HepG2 (cell line): ENCODE data around the gene EPB41L1. TPM values are rescaled to one million over a fixed set of nuclear protein-coding genes. Genes with fewer than 3 reads are reported as not detected.
A peak's percentile ranks its signal among the peaks of the same experiment; 100 is the strongest.

Experiments
- CBX5 ChIP-seq: sonication (generic); formaldehyde crosslinking; IDR thresholded peaks from 2 replicates; pipeline ENCODE4 v1.4.0; 2020; ENCODE audit warnings: missing genetic modification reagents, borderline replicate concordance
- CERS6 ChIP-seq: sonication (generic); formaldehyde crosslinking; IDR thresholded peaks from 2 replicates; pipeline ENCODE4 v1.5.0; 2020; ENCODE audit warnings: missing genetic modification reagents
- CHD2 ChIP-seq: IDR thresholded peaks from 2 replicates; pipeline ENCODE4 v1.6.1; 2011; ENCODE audit warnings: low read depth, low read length, improper control_type of control experiment
- ETS1 ChIP-seq: sonication (generic); formaldehyde crosslinking; IDR thresholded peaks from 2 replicates; pipeline ENCODE4 v1.4.0; 2020; ENCODE audit warnings: missing genetic modification reagents
- GATAD1 ChIP-seq: IDR thresholded peaks from 2 replicates; pipeline ENCODE4 v1.6.1; 2016; ENCODE audit warnings: missing genetic modification reagents, missing compliant biosample characterization
- GRHL1 ChIP-seq: sonication (generic); formaldehyde crosslinking; conservative IDR thresholded peaks from 2 replicates; pipeline ENCODE4 v1.8.0; 2022; ENCODE audit warnings: missing genetic modification reagents
- GTF2F1 ChIP-seq: fragments of 150-350 bp; IDR thresholded peaks from 2 replicates; pipeline ENCODE4 v1.6.1; 2014; ENCODE audit warnings: low read length
- HDAC1 ChIP-seq: sonication (generic); formaldehyde crosslinking; IDR thresholded peaks from 2 replicates; pipeline ENCODE4 v1.5.1; 2020; ENCODE audit warnings: mild to moderate bottlenecking, missing genetic modification reagents
- HNRNPLL ChIP-seq: fragments of 200-400 bp; formaldehyde crosslinking; IDR thresholded peaks from 2 replicates; pipeline ENCODE4 v1.6.1; 2017; ENCODE audit warnings: mild to moderate bottlenecking, low read depth, low read length; ENCODE audit not compliant: poor library complexity, severe bottlenecking
- KDM4B ChIP-seq: sonication (generic); formaldehyde crosslinking; IDR thresholded peaks from 2 replicates; pipeline ENCODE4 v1.4.0; 2020; ENCODE audit warnings: missing genetic modification reagents
- NFE2L2 ChIP-seq: fragments of 150-350 bp; IDR thresholded peaks from 2 replicates; pipeline ENCODE4 v1.6.1; 2014; ENCODE audit warnings: low read length
- PAX8 ChIP-seq: sonication (generic); formaldehyde crosslinking; IDR thresholded peaks from 2 replicates; pipeline ENCODE4 v1.8.0; 2022; ENCODE audit warnings: mild to moderate bottlenecking, missing genetic modification reagents, borderline replicate concordance
- PHF21A ChIP-seq: sonication (generic); formaldehyde crosslinking; IDR thresholded peaks from 2 replicates; pipeline ENCODE4 v1.5.0; 2020; ENCODE audit warnings: mild to moderate bottlenecking, missing genetic modification reagents
- RBM39 ChIP-seq: fragments of 200-400 bp; formaldehyde crosslinking; IDR thresholded peaks from one replicate; pipeline ENCODE4 v1.6.1; 2018; ENCODE audit warnings: antibody characterized with exemption, mild to moderate bottlenecking, low read depth, low read length; ENCODE audit not compliant: poor library complexity, severe bottlenecking
- RORA ChIP-seq: sonication (generic); formaldehyde crosslinking; IDR thresholded peaks from 2 replicates; pipeline ENCODE4 v1.5.0; 2020; ENCODE audit warnings: mild to moderate bottlenecking, missing genetic modification reagents, moderate library complexity
- SIX1 ChIP-seq: sonication (generic); formaldehyde crosslinking; IDR thresholded peaks from 2 replicates; pipeline ENCODE4 v1.4.0; 2020; ENCODE audit warnings: missing genetic modification reagents, borderline replicate concordance
- STAT5B ChIP-seq: sonication (generic); formaldehyde crosslinking; IDR thresholded peaks from 2 replicates; pipeline ENCODE4 v1.4.0; 2020; ENCODE audit warnings: missing genetic modification reagents
- TBL1XR1 ChIP-seq: fragments of 150-350 bp; IDR thresholded peaks from 2 replicates; pipeline ENCODE4 v1.6.1; 2014; ENCODE audit warnings: borderline replicate concordance, low read length; ENCODE audit not compliant: partially characterized antibody
- U2AF1 ChIP-seq: fragments of 200-400 bp; formaldehyde crosslinking; optimal IDR thresholded peaks from 2 replicates; pipeline ENCODE3; 2017; ENCODE audit warnings: mild to moderate bottlenecking, low read depth, low read length
- ZHX2 ChIP-seq, 2 experiments: sonication (generic) in 1 of 2; formaldehyde crosslinking in 1 of 2; IDR thresholded peaks; 2 replicates each; pipeline versions ENCODE4 v1.6.1 to v1.9.0; 2014 to 2022; ENCODE audit warnings: antibody characterized with exemption in 1 of 2, borderline replicate concordance in 1 of 2, inconsistent platforms in 1 of 2, low read depth in 1 of 2, missing genetic modification reagents in 1 of 2
- ZNF30 ChIP-seq: sonication (generic); formaldehyde crosslinking; IDR thresholded peaks from 2 replicates; pipeline ENCODE4 v1.5.0; 2020; ENCODE audit warnings: mild to moderate bottlenecking, missing genetic modification reagents
- ZNF484 ChIP-seq: sonication (generic); formaldehyde crosslinking; IDR thresholded peaks from 2 replicates; pipeline ENCODE4 v1.5.1; 2020; ENCODE audit warnings: mild to moderate bottlenecking, low read depth, missing genetic modification reagents, borderline replicate concordance
- polyA plus RNA-seq, 8 experiments: library from polyadenylated mRNA; depleted of rRNA in 3 of 8; stranded (reverse) in 7 of 8; unstranded in 1 of 8; fragments of >200 nt; fragmentation: Illumina TruSeq in 4 of 8; extraction: Trizol in 4 of 8; gene quantifications; 2 replicates each; pipeline versions ENCODE4 v1.2.1 to v1.2.3, GENCODE V29; 2011 to 2016; ENCODE audit warnings: low read depth in 4 of 8, missing spikeins in 1 of 8, mixed read lengths in 1 of 8; ENCODE audit not compliant: insufficient read depth in 1 of 8
- total RNA-seq, 5 experiments: library from RNA; depleted of rRNA; stranded (reverse); fragments of >200 nt; fragmentation: Illumina TruSeq; extraction: Trizol; gene quantifications; 2 replicates each; pipeline ENCODE4 v1.2.3, GENCODE V29; 2016; ENCODE audit warnings: low read depth in 1 of 5

The EPB41L1 gene
- total and polyA plus RNA-seq, 2 of the 13 experiments (the other 11 are each of a cell fraction or from before 2014, with no cell fraction given): 16.7 to 39.0 TPM

- TF ChIP-seq CHD2 (no peak), GTF2F1 (no peak), ZHX2 (IDR thresholded peaks at IDR 0.05; ENCODE audit: low read depth) (no peak), ZHX2 (CRISPR knock-in tag; IDR thresholded peaks at IDR 0.05; ENCODE audit: borderline replicate concordance) (no peak), ZNF30 (CRISPR knock-in tag) (no peak), HNRNPLL (no peak), KDM4B (CRISPR knock-in tag) (no peak; the same call in 1 of the 2 replicates), TBL1XR1 (no peak), GATAD1 (CRISPR knock-in tag) (0 out of 2 replicates have a peak, but pooled peaks have one; percentile 22), GRHL1 (CRISPR knock-in tag) (no peak), RORA (CRISPR knock-in tag) (no peak), STAT5B (CRISPR knock-in tag) (no peak), SIX1 (CRISPR knock-in tag) (no peak), U2AF1 (no peak), HDAC1 (CRISPR knock-in tag) (no peak), ETS1 (CRISPR knock-in tag) (no peak), NFE2L2 (no peak), PAX8 (no peak), CERS6 (CRISPR knock-in tag) (no peak), PHF21A (CRISPR knock-in tag) (no peak), ZNF484 (no peak), CBX5 (CRISPR knock-in tag) (no peak), RBM39 (no peak)
These were observed 48.4 kb downstream of the EPB41L1 start (continued) for GRCh38 chr20:36202891-36203338.
